ENCODE results near the gene PITHD1. TPM values are rescaled to one million over a fixed set of nuclear protein-coding genes. Genes with fewer than 3 reads are reported as not detected.

Gene PITHD1
- total RNA-seq, 4 donors from 2014 or later, result 36.7 to 40.6 (median 38.9) TPM

- Histone ChIP-seq H3K27me3 (no peaks in the 10 kb centered on the region), H3K4me3 (no peak overlapping the region), H3K9me3 (no peaks in the 10 kb centered on the region), H3K27ac (peak overlapping the region; percentile 44 to 50 (median 45)), H3K36me3 (no peaks in the 10 kb centered on the region), H3K4me1 (peaks cover 19 to 55% (median 45%) of the 10 kb centered on the region in 4 donors)
- intact Hi-C loops (cut with DNase I; ENCODE audit: low total_unique reads) (no loop called here), in situ Hi-C loops (cut with MboI; ENCODE audit: low pct_ligation_motif_present in 1 of 4, low pct_unique_long_range_greater_than_20kb in 1 of 4, low sequenced_read_pairs in 3 of 4) (no loop called here)
- no peak for DNase-seq
- whole genome bisulfite sequencing, 2 donors (ENCODE audit: low coverage in 1 of 2), result 69% methylated on average over 12 of the region's 16 CpGs; no CpG with 5 or more reads in 1 of the 2 donors
- TF ChIP-seq CTCF (IDR thresholded peaks at IDR 0.05) (no peak), POLR2AphosphoS5 (IDR thresholded peaks at IDR 0.05) (no peak), POLR2A (IDR thresholded peaks at IDR 0.05) (no peak), EP300 (IDR thresholded peaks at IDR 0.05; ENCODE audit: low read depth) (no peak)
Observed at GRCh38 chr1:23795676-23796465, 17.7 kb downstream of the PITHD1 start.

GRCh38 chr1:23796466-23797271, 18.5 kb downstream of the PITHD1 start:
- H3K27ac ChIP-seq, result peak overlapping the region; percentile 44 to 50 (median 45)
- H3K4me1 ChIP-seq, result peaks cover 20 to 59% (median 50%) of the 10 kb centered on the region in 4 donors
- H3K9me3 ChIP-seq, result no peaks in the 10 kb centered on the region
- in situ Hi-C loops (cut with MboI; ENCODE audit: low pct_ligation_motif_present in 1 of 4, low pct_unique_long_range_greater_than_20kb in 1 of 4, low sequenced_read_pairs in 3 of 4), result no loop called here
- no peaks in the 10 kb centered on the region for H3K36me3 ChIP-seq
- intact Hi-C loops (cut with DNase I; ENCODE audit: low total_unique reads), result no loop called here
- TF ChIP-seq CTCF (IDR thresholded peaks at IDR 0.05), result peak in 4 of 5 experiments; percentile 18 to 52 (median 40)
- no peak for TF ChIP-seq EP300 (IDR thresholded peaks at IDR 0.05; ENCODE audit: low read depth)
- peak; percentile 11 for TF ChIP-seq POLR2A (IDR thresholded peaks at IDR 0.05)
- peak in 1 of 3 donors; percentile 8 for TF ChIP-seq POLR2AphosphoS5 (IDR thresholded peaks at IDR 0.05)
- no peak overlapping the region for H3K4me3 ChIP-seq
- 53% methylated on average over 10 of the region's 17 CpGs; no CpG with 5 or more reads in 1 of the 2 donors for WGBS, 2 donors (ENCODE audit: low coverage in 1 of 2)
- no peaks in the 10 kb centered on the region for H3K27me3 ChIP-seq
- DNase-seq, result peak; percentile 64

GRCh38 chr1:23797478-23798448, 19.5 kb downstream of the PITHD1 start:
- TF ChIP-seq CTCF (IDR thresholded peaks at IDR 0.05), result no peak
- TF ChIP-seq EP300 (IDR thresholded peaks at IDR 0.05; ENCODE audit: low read depth), result no peak
- no peak for TF ChIP-seq POLR2AphosphoS5 (IDR thresholded peaks at IDR 0.05)
- peak; percentile 7 for TF ChIP-seq POLR2A (IDR thresholded peaks at IDR 0.05)
- DNase-seq, result no peak
- intact Hi-C loops (cut with DNase I; ENCODE audit: low total_unique reads) (no loop called here), in situ Hi-C loops (cut with MboI; ENCODE audit: low pct_ligation_motif_present in 1 of 4, low pct_unique_long_range_greater_than_20kb in 1 of 4, low sequenced_read_pairs in 3 of 4) (no loop called here)
- H3K9me3 ChIP-seq, result no peaks in the 10 kb centered on the region
- peaks cover 14 to 51% (median 41%) of the 10 kb centered on the region in 4 donors for H3K4me1 ChIP-seq
- H3K27ac ChIP-seq, result peak overlapping the region; percentile 45 to 96 (median 93)
- 80 to 83% methylated on average over 1 to 19 of the region's 20 CpGs for WGBS, 2 donors (ENCODE audit: low coverage in 1 of 2)
- no peaks in the 10 kb centered on the region for H3K36me3 ChIP-seq
- H3K4me3 ChIP-seq, result no peak overlapping the region
- no peaks in the 10 kb centered on the region for H3K27me3 ChIP-seq
